Kidney glomerular epithelial cell (primary cell): ENCODE data around the gene C1orf35.

Source experiments
- DNase-seq: peaks from one replicate; lab custom pipeline; 2025; lab: John Stamatoyannopoulos, UW

Gene C1orf35

DNA sequence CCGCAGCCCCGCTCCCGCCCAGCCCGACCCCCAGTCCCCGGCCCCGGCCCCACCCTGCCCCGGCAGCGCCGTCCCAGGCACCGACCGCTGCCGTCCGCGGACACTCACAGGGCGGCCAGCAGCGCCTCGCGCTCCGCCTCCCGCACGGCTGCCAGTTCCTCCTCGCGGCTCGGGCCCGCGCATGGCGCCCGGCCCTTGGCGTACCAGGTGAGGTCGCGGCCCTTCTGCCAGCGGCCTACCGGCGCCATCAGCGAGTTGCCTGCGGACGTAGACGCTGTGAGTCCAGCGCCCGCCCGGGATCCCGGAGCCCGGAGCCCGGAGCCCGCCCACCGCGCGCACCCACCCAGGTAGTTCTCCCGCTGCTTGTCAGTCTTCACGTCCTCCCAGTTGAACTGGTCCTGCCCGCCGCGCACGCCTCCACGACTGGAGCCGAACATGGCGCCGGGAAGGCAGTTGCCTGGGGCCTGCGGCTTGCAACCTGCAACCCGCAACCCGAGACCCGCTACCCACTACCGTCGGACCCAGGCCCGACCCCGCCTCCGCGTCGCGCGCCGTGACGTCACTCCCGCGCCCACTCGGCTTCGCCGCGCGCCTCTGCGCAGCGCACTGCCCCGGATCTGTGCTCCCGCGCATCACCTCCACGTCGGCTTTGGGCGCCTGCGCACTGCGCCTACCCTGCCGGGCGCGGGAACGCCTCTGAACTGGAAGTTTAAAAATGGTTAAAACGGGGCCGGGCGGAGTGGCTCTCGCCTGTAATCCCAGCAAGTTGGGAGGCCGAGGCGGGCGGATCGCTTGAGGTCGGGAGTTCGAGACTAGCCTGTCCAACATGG is at the start of gene C1orf35:
TSS of gene C1orf35 (minus strand) at position 535 of the 830 bp plus-strand sequence. CDS start at position 437, 98 bp downstream.
- peak; percentile 71 for DNase-seq

DNA sequence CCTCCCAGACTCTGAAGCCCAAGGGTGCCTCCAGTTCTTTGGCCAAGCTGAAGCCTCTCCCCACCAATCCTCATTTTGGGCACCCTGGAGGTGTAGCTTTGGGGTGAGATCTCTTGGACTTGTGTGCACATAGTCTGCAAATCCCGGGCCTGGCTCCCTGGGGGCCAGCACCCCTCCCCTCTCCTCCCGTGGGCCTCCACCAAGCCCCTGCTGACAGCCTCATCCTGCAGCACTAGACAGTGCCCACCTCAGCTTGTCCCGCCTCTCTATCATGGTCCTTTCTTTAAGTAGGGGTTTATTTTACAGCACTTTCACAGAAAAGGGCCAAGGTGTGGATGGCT is 49.8 kb upstream of the C1orf35 start:
- DNase-seq, result no peak

DNA sequence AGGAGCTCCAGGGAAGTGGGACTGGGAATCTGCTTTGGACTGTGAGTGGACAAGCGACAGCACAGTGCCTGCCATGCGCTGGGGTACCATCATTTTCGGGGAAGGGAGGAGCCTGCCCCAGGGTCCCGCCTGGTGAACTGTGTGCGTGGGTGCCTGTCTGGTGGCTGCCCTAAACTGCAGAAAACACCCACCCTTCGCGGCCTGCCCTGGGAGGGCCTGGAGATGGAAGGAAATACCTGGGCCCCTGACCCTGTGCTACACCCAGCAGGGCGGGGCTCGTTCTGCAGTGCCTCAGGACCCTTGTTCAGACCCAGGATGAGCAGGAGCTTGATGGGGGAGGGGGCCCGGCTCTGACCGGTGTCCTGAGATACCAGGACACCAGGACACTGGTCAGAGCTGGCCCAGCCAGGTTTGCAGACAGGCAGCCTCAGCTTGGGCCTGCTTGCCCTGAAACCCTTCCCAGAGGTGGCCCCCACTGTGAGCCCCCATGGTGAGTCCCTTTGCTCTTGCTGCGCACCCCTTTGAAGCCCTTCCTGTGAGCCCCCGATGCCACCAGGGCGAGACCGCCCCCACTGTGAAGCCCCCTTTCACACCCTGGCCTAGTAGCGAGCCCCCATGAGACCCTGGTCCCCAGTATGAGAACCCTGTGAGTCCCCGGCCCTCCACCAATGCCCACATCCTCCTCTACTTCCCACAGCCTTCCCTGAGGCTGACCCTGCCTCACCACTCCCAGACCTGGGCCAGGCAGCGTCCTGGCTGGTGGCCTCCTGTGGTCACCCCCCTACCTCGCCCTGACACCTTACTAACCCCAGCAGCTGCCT is 49.2 kb upstream of the C1orf35 start:
- DNase-seq, result no peak

DNA sequence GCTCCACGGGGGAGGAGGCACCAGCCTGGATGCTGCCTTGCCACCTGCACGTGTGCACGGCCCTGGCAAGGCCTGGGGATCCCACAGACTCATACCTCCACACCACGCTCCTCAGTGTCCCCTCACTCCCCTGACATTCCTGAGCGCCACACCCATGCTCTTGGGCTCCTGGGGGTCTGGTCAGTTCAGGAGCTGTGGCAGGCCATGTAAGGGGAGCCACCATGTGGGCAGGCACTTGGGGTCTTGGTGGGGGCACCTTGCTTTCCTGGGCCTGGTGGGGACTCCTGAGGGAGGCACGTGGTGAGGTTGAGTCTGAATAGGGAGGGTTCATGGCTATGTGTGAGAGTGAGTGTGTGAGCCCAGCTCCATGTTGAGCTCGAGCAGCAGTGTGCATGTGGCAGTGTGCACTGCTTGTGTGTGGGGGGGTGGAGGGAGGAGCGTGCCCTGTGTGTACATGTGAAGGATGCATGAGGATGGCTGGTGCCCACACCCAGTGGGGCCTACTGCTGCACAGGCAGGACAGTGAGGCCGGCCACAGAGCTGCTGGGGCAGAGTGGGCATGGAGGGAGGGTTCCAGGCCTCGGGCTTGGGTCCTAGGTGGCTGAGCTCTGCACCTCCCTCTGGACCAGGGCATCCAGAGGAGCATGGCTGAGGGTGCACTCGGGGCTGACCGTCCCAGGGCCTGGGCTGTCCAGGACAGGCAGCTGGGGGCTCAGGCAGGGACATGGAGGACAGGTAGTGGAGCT is 48.2 kb upstream of the C1orf35 start:
- no peak for DNase-seq

DNA sequence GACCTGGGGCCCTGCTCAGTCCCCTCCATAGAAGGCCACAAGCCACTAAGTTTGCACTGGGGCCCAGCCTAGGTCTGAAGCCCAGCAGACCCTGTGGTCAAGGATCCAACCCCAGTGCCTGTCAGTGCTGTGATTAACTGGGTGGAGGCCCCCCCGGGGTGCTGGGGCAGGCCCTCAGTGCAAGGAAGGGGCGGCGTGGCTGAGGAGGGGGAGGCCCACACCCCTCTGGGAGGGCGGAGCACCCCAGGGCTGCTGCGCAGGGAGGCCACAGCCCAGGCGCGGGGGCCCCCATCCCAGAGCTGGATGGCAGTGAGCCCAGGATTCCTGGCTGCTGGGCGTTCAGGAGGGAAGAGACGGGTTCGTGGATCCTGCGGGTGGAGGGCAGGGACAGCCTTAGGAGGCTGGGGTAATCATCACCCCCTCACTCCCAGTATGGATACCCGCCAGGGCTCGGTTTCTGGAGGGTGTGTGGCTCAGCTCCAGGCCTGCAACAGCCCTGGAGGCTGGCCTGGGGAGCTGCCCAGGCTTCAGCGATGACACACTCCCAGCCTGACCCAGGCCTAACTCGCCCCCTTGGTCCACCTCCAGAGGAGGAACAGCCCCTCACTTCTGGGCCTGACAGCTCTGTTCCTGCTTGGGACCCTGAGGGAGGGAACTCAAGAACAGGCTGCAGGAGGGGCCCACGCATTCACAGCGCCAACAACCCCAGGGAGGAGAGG is 47.5 kb upstream of the C1orf35 start:
- no peak for DNase-seq

DNA sequence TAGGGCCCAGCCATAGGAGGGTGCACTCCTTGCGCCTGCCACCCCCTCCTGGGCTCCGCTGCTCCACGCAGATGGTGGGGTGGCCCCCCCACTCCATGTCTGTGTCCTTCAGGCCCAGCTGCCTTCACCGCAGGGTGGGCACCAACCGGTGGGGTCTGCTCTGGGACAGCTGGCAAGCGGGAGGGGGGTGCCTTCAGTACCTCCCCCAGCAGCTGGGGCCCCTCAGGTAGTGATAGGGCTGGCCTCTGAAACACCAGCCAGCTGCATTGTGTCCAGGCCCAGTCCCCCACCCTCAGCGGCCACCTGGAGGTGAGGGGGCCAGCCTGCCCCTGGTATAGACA is 47.0 kb upstream of the C1orf35 start:
- no peak for DNase-seq

DNA sequence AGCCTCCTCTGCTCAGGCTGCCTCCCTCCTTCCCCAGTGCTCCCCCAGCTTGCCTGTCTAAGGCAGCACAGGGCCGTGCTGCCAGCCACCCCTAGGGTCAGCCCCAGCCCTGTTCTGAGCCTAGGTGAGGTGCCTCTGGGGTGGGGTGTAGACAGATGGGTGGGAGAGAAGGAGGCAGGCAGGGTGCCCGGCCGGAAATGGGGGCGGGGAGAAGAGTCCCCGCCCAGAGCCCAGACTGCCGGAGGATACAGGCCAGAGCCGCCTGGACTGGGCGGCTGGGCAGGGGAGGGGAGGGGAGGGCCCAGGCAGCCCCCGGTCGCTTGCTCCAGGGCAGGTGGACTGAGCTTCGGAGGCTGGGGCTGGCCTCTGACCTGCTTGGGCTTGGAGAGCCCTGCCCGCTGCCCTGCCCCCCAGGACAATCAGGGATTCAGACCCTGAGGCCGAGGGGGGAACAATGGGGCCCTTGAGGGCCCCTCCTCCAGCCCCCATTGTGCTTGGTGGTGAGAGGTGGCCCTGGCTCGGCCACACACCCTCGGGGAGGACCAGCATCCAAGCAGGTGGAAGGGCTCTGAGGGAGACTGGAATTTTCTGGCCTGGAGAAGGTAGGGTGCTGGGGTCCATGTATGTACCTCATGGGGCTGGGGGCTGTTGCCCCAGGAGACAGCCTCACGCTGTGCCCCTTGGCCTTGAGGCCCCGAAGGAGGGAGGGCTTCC is 46.4 kb upstream of the C1orf35 start, which contains the start of gene GJC2:
TSS of gene GJC2 (plus strand) at position 525 of the 714 bp plus-strand sequence. CDS start 7,829 bp downstream, outside the sequence.
- DNase-seq, result no peak

DNA sequence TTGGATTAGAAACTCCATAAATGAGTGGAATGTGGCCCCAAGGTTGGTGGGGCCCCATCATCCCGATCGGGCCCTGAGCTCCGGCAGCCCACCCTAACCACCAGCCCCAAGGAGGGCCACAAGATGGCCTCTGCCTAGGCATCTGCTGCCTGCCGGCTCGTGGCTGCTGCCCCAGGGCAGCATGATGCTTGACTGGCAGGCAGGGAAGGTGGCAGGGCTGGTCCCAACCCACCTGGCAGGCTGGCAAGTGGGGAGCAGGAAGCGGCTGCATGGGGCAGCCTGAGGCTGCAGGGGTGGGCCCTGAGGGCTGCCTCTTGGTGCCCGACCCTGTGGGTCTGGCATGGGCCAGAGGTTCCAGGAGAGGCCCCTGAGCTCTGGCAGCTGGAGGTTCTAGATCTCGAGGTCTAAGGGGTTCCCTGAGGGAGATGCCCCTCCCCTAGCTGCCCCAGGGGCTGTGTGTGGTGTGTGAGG is 45.8 kb upstream of the C1orf35 start:
- DNase-seq, result no peak

DNA sequence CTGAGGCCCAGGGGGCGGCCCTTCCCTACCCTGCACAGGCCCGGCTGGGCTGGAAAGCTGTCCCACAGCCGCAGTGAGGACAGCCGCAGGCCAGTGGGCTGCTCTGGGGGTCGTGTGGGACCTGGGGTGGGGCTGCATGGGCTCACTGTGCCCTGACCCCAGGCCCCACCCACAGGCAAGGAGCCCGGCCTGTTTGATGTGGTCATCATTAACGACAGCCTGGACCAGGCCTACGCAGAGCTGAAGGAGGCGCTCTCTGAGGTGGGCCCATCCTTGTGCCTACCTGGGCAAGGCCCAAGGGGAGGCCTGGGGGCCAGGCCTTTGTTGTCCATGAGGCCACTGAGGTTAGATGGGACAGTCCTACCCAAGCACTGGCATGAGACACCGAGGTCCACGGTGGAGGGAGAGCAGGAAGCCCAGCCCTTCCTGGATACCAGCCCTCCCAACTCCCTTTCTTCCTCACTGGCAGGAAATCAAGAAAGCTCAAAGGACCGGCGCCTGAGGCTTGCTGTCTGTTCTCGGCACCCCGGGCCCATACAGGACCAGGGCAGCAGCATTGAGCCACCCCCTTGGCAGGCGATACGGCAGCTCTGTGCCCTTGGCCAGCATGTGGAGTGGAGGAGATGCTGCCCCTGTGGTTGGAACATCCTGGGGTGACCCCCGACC is 45.2 kb upstream of the C1orf35 start:
- DNase-seq, result no peak

DNA sequence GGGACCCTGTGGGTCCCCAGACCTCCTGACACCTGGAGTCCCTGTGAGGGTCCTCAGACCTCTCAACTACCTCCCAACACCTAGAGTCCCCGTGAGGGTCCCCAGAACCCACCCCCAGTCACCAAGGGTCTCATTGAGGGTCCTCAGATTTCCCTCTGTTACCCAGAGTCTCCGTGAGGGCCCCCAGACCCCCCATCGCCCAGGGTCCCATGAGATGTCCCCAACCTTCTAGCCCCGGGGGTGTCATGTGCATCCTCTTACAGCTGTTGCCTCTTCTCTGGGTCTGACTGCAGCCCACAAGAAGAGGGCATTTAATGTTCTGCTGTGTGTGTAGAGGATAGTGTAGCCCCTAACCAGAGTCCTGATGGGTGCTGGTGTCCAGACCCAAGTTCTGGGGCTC is 44.6 kb upstream of the C1orf35 start:
- DNase-seq, result no peak

DNA sequence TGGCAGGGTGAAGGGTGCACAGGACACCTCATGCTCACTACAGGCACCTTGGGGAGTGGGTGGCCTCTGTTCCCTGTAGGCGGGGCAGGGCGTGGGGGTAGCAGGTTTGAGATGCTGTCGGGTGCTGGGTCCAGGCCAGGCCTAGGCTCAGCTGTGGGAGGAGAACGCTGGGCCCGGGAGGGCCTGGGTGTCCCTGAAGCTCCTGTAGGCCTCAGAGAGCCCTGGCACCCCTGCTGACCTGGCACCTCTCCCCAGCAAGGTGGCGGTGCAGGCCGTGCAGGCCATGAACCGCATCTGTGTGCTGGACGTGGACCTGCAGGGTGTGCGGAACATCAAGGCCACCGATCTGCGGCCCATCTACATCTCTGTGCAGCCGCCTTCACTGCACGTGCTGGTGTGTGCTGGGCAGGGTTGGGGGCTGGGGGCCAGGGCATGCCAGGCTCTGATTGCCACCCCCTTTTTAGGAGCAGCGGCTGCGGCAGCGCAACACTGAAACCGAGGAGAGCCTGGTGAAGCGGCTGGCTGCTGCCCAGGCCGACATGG is 44.1 kb upstream of the C1orf35 start:
- DNase-seq, result no peak

DNA sequence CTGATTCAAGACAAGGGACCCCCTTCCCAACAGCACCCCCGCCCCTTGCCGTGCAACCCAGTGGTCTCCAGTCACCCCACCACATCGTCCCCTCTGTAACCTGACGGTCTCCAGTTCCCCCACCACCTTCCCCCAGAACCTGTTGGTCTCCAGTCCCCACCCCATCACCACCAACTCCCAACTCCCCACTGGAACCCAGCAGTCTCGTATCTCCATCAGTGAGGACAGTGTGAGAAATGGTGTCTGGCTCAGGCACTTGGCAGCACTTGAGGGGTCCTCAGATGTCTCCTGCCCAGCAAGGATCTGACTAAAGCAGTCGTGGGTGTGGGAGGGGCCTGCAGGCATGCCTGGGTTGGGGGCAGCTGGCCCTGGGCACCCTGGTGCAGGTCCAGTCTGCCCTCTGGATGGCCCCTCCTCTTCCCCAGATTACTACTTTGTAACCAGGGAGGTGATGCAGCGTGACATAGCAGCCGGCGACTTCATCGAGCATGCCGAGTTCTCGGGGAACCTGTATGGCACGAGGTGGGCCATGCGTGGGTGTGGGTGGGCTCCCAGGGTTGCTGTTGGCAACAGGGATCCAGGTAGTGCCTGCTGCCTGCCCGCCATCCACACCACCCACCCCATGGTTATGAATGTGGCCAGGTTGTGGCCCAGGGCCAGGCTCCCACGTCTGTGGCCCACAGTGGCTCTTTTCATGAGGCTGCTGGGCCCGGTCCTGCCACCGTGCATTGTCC is 43.5 kb upstream of the C1orf35 start:
- no peak for DNase-seq

DNA sequence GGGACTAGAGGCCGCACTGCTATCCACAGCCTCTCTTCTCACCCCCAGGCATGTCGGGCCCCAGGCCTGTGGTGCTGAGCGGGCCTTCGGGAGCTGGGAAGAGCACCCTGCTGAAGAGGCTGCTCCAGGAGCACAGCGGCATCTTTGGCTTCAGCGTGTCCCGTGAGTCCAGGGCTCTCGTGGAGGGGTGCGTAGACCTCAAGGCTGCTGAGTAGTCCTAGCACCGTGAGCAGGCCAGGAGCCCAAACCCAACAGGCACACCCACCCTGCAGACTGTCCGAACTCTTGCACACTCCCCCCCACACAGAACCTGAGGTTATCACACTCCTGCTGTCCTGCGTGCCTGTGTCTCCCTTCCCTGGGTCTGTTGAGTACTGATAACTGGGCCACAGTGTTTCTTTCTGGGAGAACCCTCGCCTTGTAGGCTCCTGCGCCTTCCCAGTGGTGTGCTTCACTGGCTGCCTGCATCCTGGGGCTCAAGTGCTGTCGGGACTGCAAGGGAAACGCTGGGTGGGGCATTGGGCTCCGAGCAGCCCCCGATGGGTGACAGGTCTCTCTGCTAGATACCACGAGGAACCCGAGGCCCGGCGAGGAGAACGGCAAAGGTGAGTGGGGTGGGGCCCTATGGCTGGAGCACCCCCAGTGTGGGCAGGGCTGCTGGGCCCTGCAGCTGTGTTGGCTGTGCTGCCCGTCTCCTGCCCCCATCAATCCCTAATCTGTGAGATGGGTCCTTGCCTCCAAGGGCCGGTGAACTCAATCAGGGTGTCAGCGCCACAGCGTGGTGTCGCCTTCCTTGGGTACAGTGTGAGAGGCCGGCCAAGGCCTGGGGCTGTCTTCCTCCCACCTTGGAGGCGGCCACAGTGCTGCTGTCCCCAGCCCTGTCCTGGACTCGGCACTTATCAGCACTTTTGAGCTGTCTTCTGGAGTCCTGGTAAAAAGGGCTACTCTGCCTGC is 42.6 kb upstream of the C1orf35 start:
- DNase-seq, result no peak

DNA sequence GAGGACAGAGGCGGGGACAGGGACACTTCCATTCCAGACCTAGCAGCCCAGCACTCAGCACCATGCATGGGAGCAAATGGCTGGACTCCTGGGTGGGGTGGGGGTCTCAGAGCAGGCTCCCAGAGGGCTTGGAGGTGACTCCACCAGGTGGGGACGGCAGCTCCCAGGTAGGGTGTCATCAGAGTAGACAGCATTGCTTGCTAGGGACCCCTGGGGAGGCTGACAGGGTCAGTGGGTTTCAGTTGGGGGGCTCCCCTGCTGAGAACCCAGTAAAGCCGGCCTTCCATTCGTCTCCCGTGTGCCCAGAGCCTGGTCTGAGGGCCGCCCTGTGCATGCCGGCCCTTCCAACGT is 41.8 kb upstream of the C1orf35 start:
- no peak for DNase-seq

DNA sequence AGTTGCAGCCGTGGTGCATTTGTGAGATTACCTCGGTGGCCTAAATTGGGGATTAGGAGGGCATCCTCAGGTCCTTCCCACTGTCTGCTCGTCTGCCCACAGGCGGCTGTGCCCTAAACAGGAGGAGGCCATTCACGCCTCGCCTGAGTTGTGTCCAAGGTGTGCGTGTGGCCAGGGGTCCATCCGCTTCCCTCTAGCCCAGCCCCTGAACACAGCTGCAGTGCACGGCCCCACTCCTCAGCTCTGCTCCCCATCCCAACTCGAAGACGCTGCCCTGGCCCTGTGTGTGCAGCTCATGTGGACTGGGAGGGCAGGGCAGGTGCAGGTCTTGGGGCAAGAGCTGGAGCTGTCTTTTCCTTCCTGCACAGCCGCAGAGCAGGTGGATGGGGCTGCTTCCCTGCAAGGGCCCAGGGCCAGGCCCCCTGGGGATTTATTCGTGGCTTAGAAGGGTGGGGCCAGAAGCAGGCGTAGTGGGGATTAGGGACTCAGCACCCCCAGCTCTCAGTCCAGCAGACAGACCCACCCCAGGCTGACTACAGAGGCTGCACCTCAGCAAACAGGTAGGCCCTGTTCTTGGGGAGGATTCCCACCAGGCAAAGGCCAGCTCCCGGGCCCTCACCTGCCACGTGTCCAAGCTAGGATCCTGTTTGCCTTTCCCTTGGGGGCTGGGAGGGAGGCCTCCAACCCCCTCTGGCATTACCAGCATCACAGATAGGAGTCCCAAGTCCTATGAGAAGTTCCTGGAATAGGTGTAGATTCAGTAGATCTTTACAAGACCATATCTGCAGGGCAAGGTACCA is 41.3 kb upstream of the C1orf35 start:
- DNase-seq, result no peak

DNA sequence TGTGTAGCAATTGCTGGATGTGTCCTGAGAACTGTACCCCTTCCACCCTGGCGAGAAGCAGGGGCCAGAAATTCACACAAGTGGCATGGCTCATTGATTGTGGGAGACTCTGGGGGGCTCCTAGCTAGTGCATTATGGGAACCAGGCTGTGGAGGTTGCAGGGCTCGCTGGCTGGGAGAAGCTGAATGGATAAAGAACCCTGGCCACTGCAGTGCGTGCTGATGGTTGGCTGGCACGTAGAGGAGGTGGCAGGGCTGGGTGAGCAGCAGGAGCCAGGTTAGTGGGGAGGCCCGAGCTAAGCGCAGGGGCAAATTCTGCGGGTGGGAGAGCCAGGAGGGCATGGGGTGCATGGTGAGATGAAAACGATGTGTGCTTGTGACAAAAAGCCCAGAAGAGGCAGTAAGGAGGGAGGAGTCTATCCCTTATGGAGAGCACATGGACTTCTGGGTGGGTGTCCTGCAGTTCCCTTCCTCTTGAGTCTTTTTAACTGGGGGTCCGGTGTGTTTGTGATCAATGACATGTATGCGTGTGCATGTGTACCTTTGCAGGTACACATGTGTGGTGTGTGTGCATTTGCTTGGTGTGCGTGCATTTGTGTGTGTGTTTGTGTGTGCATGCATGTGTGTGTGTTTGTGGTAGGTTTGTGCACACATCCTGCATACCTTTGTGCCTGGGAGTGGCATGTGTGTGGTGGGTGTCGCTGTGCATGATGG is 40.5 kb upstream of the C1orf35 start:
- DNase-seq, result no peak

DNA sequence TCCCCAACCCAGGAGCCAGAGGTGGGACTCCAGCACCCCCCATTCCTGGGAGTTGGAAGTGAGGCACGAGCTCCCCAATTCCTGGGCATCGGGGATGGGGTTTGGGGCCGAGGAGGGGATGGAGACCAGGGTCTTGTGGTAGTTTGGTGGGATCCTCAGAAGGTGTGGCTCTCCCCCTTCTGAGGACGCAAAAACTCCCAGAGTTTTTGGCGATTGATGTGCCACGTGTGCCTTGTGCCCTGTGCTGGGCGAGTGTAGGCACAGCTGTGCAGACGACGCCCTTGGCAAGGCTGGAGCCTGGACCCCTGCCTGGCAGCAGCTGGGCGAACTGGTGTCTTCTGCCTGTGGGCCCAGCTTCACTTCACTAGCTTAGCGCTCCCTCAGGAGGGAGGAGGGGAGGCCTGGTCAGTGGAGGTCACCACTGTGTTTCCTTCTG is 39.6 kb upstream of the C1orf35 start:
- DNase-seq, result no peak
